H1 (cell line): ENCODE results near the gene RAB43. TPM values are rescaled to one million over a fixed set of nuclear protein-coding genes. Genes with fewer than 3 reads are reported as not detected.

Experiments used
- JUN ChIP-seq: IDR thresholded peaks from 2 replicates; pipeline ENCODE4 v1.6.1; 2011; ENCODE audit warnings: low read depth, mild to moderate bottlenecking, improper control_type of control experiment, low read length
- USF2 ChIP-seq: IDR thresholded peaks from 2 replicates; pipeline ENCODE4 v1.6.1; 2011; ENCODE audit warnings: low read length, improper control_type of control experiment
- polyA plus RNA-seq, 7 experiments: library from polyadenylated mRNA; depleted of rRNA in 3 of 7; stranded (reverse) in 5 of 7; unstranded in 2 of 7; fragments of >200 nt in 5 of 7; fragments of 200-250 nt in 2 of 7; gene quantifications; 1 replicate in 5 of 7; 2 replicates in 1 of 7; 4 replicates in 1 of 7; pipeline versions ENCODE4 v1.2.1 to v1.2.3, GENCODE V29; 2011 to 2013; ENCODE audit warnings: missing spikeins in 2 of 7, mixed read lengths in 2 of 7
- total RNA-seq: library from RNA; stranded (reverse); fragmentation: NEBNext Ultra II Directional; extraction: Animal tissue kit (Norgen Biotek cat#: 25700); gene quantifications from 2 replicates; pipeline ENCODE4 v1.2.1, GENCODE V29; 2021

The RAB43 gene
- total and polyA plus RNA-seq, 2 of the 8 experiments (the other 6 are each of a cell fraction or from before 2014, with no cell fraction given): 13.1 to 19.4 TPM

DNA sequence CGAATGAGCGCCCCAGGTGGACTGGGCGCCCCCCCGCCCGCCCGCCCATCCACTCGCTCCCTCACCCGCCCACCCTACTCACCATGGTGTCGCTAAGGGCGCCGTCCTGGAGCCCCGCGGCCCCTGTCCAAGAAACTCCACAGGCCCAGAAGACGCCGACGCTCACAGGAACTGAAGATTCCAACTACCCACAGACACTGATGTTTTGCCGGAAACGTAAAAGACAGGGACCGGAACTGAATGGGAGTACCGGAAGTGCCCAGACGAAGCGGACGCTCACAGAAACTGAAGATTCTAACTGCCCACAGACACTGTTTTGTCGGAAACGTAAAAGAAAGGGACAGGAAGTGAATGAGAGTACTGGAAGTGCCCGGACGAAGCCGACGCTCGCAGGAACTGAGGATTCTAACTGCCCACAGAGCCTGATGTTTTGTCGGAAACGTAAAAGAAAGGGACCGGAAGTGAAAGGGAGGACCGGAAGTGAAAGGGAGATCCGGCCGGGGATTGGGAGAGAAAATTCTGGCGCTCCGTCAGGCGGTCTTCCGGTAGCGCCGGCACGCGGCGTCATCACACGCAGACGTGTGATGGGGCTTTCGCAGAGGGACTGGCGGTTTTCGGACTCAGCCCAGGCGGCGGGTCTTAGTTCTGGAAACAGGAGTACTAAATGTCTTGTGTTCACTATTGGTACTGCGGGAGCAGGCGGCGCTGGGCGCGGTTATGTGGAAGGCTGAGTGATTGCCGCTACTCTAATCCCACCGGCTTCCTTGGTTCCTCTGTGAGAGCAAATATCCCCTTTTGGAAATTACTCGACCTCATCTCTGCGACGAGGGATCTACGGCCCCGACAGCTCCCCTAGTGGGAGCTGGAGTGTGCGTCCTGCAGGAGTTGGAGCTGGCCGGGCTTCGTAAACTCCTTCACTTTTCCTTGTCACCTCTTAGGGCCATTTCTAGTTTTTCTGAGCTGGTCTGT lies 39.6 kb upstream of the RAB43 start, which contains the start of gene ISY1 (continued):
- TF ChIP-seq USF2 (no peak), JUN (no peak)
- TF ChIP-seq, all 59 proteins: peak for 24
